DND-41 (cell line): ENCODE results near the gene C10orf90.

Experiments used
- ATAC-seq: fragments of 200-7000 bp; cut with Tn5 transposase; 3 replicates; pipeline ENCODE4 v1.9.1; 2021; ENCODE audit warnings: low read depth; ENCODE audit not compliant: insufficient read depth
- DNase-seq: peaks from one replicate; pipeline ENCODE4 v3.0.0-alpha.2; 2020
- H2AFZ ChIP-seq: 2 replicates; pipeline ENCODE4 v1.6.0; 2012; ENCODE audit warnings: low read depth, low read length
- H3K27ac ChIP-seq: 2 replicates; pipeline ENCODE4 v1.5.1; 2012; ENCODE audit warnings: low read length, inconsistent platforms
- H3K27me3 ChIP-seq: fragments of 200-600 bp; sonication (generic); 2 replicates; pipeline ENCODE4 v1.6.0; 2012; ENCODE audit warnings: low read length, mild to moderate bottlenecking, inconsistent platforms; ENCODE audit not compliant: insufficient read depth, poor library complexity
- H3K36me3 ChIP-seq: 2 replicates; pipeline ENCODE4 v1.5.1; 2012; ENCODE audit warnings: low read length, inconsistent platforms; ENCODE audit not compliant: insufficient read depth
- H3K4me1 ChIP-seq: 2 replicates; pipeline ENCODE4 v1.5.1; 2012; ENCODE audit warnings: mild to moderate bottlenecking, low read length; ENCODE audit not compliant: insufficient read depth
- H3K4me2 ChIP-seq: 2 replicates; pipeline ENCODE4 v1.6.0; 2012; ENCODE audit warnings: mild to moderate bottlenecking, moderate library complexity, low read length, inconsistent platforms; ENCODE audit not compliant: insufficient read depth
- H3K4me3 ChIP-seq, 2 experiments: fragments of 200-600 bp in 1 of 2; shearing (Covaris generic) in 1 of 2; 2 replicates each; pipeline ENCODE4 v1.5.1; 2012 to 2016; ENCODE audit warnings: inconsistent platforms in 2 of 2, low read length in 2 of 2, mild to moderate bottlenecking in 2 of 2, low read depth in 1 of 2, moderate library complexity in 1 of 2
- H3K79me2 ChIP-seq: 2 replicates; pipeline ENCODE4 v1.6.0; 2012; ENCODE audit warnings: low read length, inconsistent platforms; ENCODE audit not compliant: insufficient read depth
- H3K9ac ChIP-seq: 2 replicates; pipeline ENCODE4 v1.6.0; 2012; ENCODE audit warnings: low read depth, mild to moderate bottlenecking, inconsistent platforms, low read length, moderate library complexity
- H3K9me3 ChIP-seq: 2 replicates; pipeline ENCODE4 v1.5.1; 2012; ENCODE audit warnings: low read length, moderate library complexity, mild to moderate bottlenecking, inconsistent platforms; ENCODE audit not compliant: insufficient read depth, severe bottlenecking
- H4K20me1 ChIP-seq: 2 replicates; pipeline ENCODE4 v1.6.0; 2012; ENCODE audit warnings: low read length; ENCODE audit not compliant: insufficient read depth
- EZH2 ChIP-seq: IDR thresholded peaks from 3 replicates; pipeline ENCODE4 v1.6.1; 2012; ENCODE audit warnings: borderline replicate concordance, low read depth, mild to moderate bottlenecking, moderate library complexity, low read length, inconsistent platforms; ENCODE audit not compliant: severe bottlenecking
- TF ChIP-seq, protein P1 (sequence below): IDR thresholded peaks from 2 replicates; pipeline ENCODE4 v1.5.1; 2012; ENCODE audit warnings: borderline replicate concordance, low read length, moderate library complexity, mild to moderate bottlenecking; ENCODE audit not compliant: poor library complexity, severe bottlenecking; ENCODE audit errors: extremely low read depth

The C10orf90 gene

GRCh38 chr10:126387931-126388911 is 282.3 kb downstream of the C10orf90 start, which contains the start of gene ADAM12:
Gene ADAM12 (minus strand): TSS chr10:126388477. CDS start chr10:126388145, 332 bp downstream.
- no peak for TF ChIP-seq EZH2
- TF ChIP-seq, protein P1, sequence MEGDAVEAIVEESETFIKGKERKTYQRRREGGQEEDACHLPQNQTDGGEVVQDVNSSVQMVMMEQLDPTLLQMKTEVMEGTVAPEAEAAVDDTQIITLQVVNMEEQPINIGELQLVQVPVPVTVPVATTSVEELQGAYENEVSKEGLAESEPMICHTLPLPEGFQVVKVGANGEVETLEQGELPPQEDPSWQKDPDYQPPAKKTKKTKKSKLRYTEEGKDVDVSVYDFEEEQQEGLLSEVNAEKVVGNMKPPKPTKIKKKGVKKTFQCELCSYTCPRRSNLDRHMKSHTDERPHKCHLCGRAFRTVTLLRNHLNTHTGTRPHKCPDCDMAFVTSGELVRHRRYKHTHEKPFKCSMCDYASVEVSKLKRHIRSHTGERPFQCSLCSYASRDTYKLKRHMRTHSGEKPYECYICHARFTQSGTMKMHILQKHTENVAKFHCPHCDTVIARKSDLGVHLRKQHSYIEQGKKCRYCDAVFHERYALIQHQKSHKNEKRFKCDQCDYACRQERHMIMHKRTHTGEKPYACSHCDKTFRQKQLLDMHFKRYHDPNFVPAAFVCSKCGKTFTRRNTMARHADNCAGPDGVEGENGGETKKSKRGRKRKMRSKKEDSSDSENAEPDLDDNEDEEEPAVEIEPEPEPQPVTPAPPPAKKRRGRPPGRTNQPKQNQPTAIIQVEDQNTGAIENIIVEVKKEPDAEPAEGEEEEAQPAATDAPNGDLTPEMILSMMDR = no peak
- Histone ChIP-seq H3K27ac (no peak within 1 kb of the TSS), H3K27me3 (no peaks in the 10 kb centered on the region), H4K20me1 (no peaks in the 10 kb centered on the region), H3K9ac (no peak within 1 kb of the TSS), H3K4me2 (no peak within 1 kb of the TSS), H2AFZ (no peak within 1 kb of the TSS), H3K36me3 (no peaks in the 10 kb centered on the region), H3K79me2 (no peaks in the 10 kb centered on the region), H3K4me3 (no peak within 1 kb of the TSS), H3K4me1 (no peaks in the 10 kb centered on the region), H3K9me3 (peaks cover 4% of the 10 kb centered on the region)
- no peak for DNase-seq
- no peak for ATAC-seq

DNA sequence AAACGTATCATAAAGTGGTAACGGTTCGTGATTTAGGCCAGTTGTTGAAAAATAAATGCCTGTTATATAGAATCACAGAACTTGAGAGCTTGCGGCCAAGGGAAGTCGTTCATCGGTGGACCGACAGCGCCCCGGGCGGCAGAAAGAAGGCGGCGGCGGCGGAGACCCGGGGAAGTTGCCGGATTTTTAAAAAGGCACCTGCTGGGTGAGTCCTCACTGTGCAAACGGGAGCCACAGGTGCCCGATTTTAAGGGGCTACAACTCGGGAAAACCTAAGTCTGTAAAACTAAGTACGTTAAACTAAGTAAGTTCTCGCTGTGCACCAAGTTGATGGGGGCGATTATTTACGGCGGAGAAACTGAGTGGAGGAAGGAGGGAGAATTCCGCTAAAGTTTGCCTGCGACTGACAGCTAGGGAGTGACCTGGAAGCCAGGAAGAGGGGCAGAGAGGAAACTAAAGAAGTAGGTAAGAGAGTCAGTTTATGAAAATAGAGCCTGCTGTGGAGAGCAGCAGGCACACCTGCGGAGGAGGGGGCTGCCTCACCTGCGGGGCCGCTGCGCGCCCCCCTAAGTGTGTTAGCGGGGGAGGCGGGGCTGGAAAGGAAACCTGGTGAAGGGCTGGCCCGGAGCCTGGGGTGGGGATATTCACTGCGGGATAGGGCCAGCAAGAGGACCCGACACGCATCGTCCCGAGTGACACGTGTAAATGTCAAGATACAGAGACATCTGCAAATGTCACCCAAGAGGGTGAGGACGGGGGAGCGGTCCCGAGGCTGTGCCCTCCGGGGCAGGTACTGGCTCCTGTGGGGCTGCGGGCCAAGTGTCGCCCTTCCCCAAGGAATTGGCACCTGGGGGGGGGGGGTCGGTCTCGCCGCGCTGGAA is 283.2 kb downstream of the C10orf90 start:
- DNase-seq (no peak), ATAC-seq (no peak)
- H4K20me1 ChIP-seq = no peaks in the 10 kb centered on the region
- no peaks in the 10 kb centered on the region for H3K36me3 ChIP-seq
- TF ChIP-seq, protein P1 = no peak
- no peak for TF ChIP-seq EZH2
- H3K4me3 ChIP-seq = no peak overlapping the region
- no peaks in the 10 kb centered on the region for H3K79me2 ChIP-seq
- H3K4me1 ChIP-seq = no peaks in the 10 kb centered on the region
- no peaks in the 10 kb centered on the region for H3K27me3 ChIP-seq
- H2AFZ ChIP-seq = no peak overlapping the region
- H3K27ac ChIP-seq = no peak overlapping the region
- H3K9ac ChIP-seq = no peak overlapping the region
- peaks cover 4% of the 10 kb centered on the region for H3K9me3 ChIP-seq
- no peak overlapping the region for H3K4me2 ChIP-seq

- Histone ChIP-seq H2AFZ (no peak overlapping the region), H3K4me2 (no peak overlapping the region), H4K20me1 (no peaks in the 10 kb centered on the region), H3K27ac (no peak overlapping the region), H3K36me3 (no peaks in the 10 kb centered on the region), H3K79me2 (no peaks in the 10 kb centered on the region), H3K9me3 (peaks cover 4% of the 10 kb centered on the region), H3K4me3 (no peak overlapping the region), H3K9ac (no peak overlapping the region), H3K4me1 (no peaks in the 10 kb centered on the region), H3K27me3 (no peaks in the 10 kb centered on the region)
- TF ChIP-seq, protein P1 = no peak
- TF ChIP-seq EZH2 = no peak
- ATAC-seq = no peak
- no peak for DNase-seq
Measured at GRCh38 chr10:126384269-126384873, 286.1 kb downstream of the C10orf90 start.
